ENCODE data around the gene BEND5.

BEND5 gene

DNA sequence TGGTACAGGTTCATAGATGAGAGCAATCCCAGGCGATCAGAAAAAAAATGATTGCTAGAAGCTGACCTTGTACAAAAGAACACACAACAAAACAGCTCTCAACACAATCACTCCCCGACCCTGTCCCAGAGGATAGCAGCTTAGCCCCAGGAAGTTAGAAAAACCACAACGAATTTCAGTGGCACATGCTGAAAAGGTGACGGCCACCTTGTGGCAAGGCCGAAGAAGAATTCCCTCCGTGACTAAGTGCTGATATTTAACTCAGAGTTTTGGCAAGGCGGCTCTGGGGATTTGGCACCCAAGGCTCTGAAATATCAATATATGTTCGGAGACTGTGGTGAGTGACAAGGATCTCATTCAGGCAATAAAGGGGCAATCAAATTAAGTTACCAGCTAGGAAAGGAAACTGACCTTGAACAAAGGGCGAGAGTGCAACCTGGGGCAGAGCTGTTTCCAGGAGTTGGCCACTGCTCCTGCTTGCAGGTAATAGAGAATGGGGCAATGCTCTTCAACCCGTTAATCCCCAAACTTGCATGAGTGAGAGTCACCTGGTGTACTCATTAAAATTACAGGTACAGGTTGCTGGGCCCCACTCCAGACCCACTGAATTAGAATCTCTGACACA lies 96.2 kb downstream of the BEND5 start:
- no peak for DNase-seq (ENCODE audit: low spot score)

DNA sequence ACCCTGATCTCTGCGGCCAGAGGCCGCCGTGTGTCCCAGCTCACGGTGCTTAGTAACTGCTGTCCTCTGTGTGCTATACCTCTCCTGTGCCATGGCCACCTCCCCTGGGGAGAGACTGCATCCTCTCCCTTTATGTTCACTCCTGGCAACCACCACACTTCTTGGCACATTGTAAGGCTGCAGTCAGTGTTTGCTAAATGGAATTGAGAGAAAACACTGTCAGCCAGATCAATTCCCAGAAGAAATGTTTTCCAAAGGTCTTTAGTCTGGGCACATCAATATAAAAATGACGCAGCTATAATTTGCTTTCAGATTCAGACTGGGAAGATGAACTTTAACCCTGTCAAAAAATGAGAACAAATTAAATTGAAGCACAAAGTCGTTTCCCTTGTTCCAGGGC lies 96.8 kb downstream of the BEND5 start:
- DNase-seq (ENCODE audit: low spot score): no peak

DNA sequence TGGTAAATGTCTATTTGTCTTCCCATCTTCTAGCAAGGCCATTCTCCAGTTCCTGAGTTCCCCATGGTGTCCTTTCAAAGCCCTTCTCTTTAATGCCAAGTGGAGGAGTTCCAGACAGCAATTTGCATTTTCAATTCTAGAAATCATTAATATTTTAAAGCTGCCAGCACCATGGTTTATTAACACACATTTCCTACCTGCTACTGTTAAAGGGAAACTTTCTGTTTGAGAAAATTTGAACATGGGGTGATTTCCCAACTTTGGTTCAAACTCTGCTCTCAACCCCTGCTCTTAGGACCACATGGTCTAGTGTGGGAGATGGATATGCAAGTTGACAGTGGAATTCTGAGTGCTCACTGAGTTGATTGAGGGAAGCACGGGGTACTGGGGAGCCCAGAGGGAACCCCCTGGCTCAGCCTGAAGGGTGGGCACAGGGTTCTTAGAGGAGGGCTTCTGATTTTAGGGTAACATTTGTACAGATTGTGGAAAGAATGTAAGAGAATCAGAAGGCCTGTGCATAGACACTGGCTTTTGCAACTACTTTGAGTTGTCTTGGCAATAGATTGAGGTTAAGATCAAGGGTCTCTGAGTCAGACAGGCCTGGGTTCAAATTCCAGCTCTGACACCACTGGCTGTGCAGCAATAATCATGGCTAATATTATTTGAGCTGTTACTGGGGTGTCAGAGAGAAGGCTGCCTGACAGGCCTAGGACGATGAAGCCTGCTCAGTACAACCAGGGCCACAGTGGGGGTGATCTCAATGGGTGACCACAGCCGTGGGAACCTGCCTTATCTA lies 97.8 kb downstream of the BEND5 start:
- DNase-seq (ENCODE audit: low spot score): no peak
